Nephron progenitor cell (in vitro differentiated cells): Measurements from ENCODE around the gene SRMS.

Experiments used
- DNase-seq: peaks from one replicate; pipeline ENCODE4 v3.0.0; 2021
- H3K27ac Mint-ChIP-seq: 2 replicates; pipeline ENCODE4 v1.8.0; 2021; ENCODE audit warnings: mild to moderate bottlenecking, moderate library complexity, mixed read lengths
- H3K27me3 Mint-ChIP-seq: 2 replicates; pipeline ENCODE4 v1.8.0; 2021; ENCODE audit warnings: mild to moderate bottlenecking, low read depth, mixed read lengths; ENCODE audit not compliant: poor library complexity
- H3K36me3 Mint-ChIP-seq: 2 replicates; pipeline ENCODE4 v1.8.0; 2021; ENCODE audit warnings: low read depth, mixed read lengths
- H3K4me1 Mint-ChIP-seq: 2 replicates; pipeline ENCODE4 v1.8.0; 2021; ENCODE audit warnings: mixed read lengths
- H3K4me3 Mint-ChIP-seq: 2 replicates; pipeline ENCODE4 v1.8.0; 2021; ENCODE audit warnings: mild to moderate bottlenecking, moderate library complexity, mixed read lengths
- H3K9me3 Mint-ChIP-seq: 2 replicates; pipeline ENCODE4 v1.8.0; 2021; ENCODE audit warnings: mild to moderate bottlenecking, moderate library complexity, mixed read lengths
- CTCF ChIP-seq: fragments of 200-600 bp; sonication (generic); IDR thresholded peaks from 2 replicates; pipeline ENCODE4 v1.5.0; 2021; ENCODE audit warnings: antibody characterized with exemption

SRMS gene

GRCh38 chr20:63493563-63494020 is 54.0 kb downstream of the SRMS start:
- H3K27me3 Mint-ChIP-seq: peaks cover 82% of the 10 kb centered on the region
- H3K9me3 Mint-ChIP-seq: no peaks in the 10 kb centered on the region
- no peak for TF ChIP-seq CTCF
- no peak for DNase-seq
- H3K36me3 Mint-ChIP-seq: no peaks in the 10 kb centered on the region
- no peak overlapping the region for H3K27ac Mint-ChIP-seq
- H3K4me3 Mint-ChIP-seq: no peak overlapping the region
- H3K4me1 Mint-ChIP-seq: no peaks in the 10 kb centered on the region

- Mint-ChIP-seq H3K4me1 (no peaks in the 10 kb centered on the region), H3K36me3 (no peaks in the 10 kb centered on the region), H3K9me3 (no peaks in the 10 kb centered on the region), H3K27ac (no peak overlapping the region), H3K27me3 (peaks cover 82% of the 10 kb centered on the region), H3K4me3 (no peak overlapping the region)
- no peak for TF ChIP-seq CTCF
- DNase-seq: no peak
Measured at GRCh38 chr20:63492982-63493381, 54.6 kb downstream of the SRMS start.

GRCh38 chr20:63492518-63492917 is 55.0 kb downstream of the SRMS start:
- H3K9me3 Mint-ChIP-seq: no peaks in the 10 kb centered on the region
- H3K4me3 Mint-ChIP-seq: no peak overlapping the region
- H3K36me3 Mint-ChIP-seq: no peaks in the 10 kb centered on the region
- no peak for DNase-seq
- no peak overlapping the region for H3K27ac Mint-ChIP-seq
- no peak for TF ChIP-seq CTCF
- H3K4me1 Mint-ChIP-seq: no peaks in the 10 kb centered on the region
- peaks cover 82% of the 10 kb centered on the region for H3K27me3 Mint-ChIP-seq

GRCh38 chr20:63491635-63492230 is 55.8 kb downstream of the SRMS start:
- H3K27me3 Mint-ChIP-seq: peaks cover 82% of the 10 kb centered on the region

GRCh38 chr20:63491078-63491477 is 56.5 kb downstream of the SRMS start:
- TF ChIP-seq CTCF: no peak
- Mint-ChIP-seq H3K9me3 (peaks cover 3% of the 10 kb centered on the region), H3K27ac (no peak overlapping the region), H3K4me3 (no peak overlapping the region), H3K4me1 (no peaks in the 10 kb centered on the region), H3K36me3 (no peaks in the 10 kb centered on the region), H3K27me3 (peaks cover 82% of the 10 kb centered on the region)
- no peak for DNase-seq

More at GRCh38 chr20:63491635-63492230, 55.8 kb downstream of the SRMS start:
- Mint-ChIP-seq H3K36me3 (no peaks in the 10 kb centered on the region), H3K4me3 (no peak overlapping the region), H3K4me1 (no peaks in the 10 kb centered on the region), H3K9me3 (no peaks in the 10 kb centered on the region), H3K27ac (no peak overlapping the region)
- no peak for TF ChIP-seq CTCF
- DNase-seq: no peak
